Measurements from ENCODE around the gene CUL3.
"Not testable (repeated sequence)": the region's sequence is repeated elsewhere in the genome, so short reads cannot be mapped to it uniquely, and the experiment has no call there.

CUL3 gene

DNA sequence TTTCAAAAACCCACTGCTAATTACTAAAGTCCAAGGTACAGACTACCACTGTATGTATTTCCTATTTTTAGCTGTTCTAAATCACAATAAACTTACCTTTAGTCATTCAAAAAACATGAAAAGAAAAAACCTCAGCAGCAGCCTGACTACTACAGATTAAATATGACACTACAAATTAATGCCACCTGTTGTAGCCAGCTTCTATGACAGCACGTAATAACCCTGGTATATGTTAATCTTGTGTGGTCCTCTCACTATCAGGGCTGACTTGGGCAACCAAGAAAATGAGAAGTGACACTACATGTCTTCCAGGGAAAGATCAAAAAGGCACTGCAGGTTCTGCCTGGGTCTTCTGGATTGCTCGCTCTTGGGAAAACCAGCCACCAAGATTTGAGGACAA lies 92.6 kb downstream of the CUL3 start:
- DNase-seq (ENCODE audit: insufficient read length, low spot score) (no peak), FAIRE-seq (no peak)
- TF ChIP-seq POU2F2 (IDR thresholded peaks at IDR 0.05; ENCODE audit: low read depth, low read length) (no peak), SPI1 (IDR thresholded peaks at IDR 0.05; ENCODE audit: low read depth, low read length) (no peak), POLR2AphosphoS5 (IDR thresholded peaks at IDR 0.05; ENCODE audit: low read depth, low read length) (no peak), TAF1 (IDR thresholded peaks at IDR 0.05; ENCODE audit: low read depth, low read length) (no peak), PAX5 (IDR thresholded peaks at IDR 0.05; ENCODE audit: insufficient read depth, low read length, severe bottlenecking) (no peak), POLR2A (IDR thresholded peaks at IDR 0.05; ENCODE audit: low read depth, low read length) (no peak)

DNA sequence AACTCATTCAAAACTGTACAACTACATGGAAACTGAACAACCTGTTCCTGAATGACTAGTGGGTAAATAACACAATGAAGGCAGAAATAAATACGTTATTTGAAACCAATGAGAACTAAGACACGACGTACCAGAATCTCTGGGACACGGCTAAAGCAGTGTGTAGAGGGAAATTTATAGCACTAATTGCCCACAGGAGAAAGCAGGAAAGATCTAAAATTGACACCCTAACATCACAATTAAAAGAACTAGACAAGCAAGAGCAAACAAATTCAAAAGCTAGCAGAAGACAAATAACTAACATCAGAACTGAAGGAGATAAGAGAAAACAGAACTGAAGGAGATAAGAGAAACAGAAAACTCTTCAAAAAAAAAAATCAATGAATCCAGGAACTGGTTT lies 97.2 kb downstream of the CUL3 start:
- DNase-seq (ENCODE audit: insufficient read length, low spot score); FAIRE-seq: not testable (repeated sequence)

DNA sequence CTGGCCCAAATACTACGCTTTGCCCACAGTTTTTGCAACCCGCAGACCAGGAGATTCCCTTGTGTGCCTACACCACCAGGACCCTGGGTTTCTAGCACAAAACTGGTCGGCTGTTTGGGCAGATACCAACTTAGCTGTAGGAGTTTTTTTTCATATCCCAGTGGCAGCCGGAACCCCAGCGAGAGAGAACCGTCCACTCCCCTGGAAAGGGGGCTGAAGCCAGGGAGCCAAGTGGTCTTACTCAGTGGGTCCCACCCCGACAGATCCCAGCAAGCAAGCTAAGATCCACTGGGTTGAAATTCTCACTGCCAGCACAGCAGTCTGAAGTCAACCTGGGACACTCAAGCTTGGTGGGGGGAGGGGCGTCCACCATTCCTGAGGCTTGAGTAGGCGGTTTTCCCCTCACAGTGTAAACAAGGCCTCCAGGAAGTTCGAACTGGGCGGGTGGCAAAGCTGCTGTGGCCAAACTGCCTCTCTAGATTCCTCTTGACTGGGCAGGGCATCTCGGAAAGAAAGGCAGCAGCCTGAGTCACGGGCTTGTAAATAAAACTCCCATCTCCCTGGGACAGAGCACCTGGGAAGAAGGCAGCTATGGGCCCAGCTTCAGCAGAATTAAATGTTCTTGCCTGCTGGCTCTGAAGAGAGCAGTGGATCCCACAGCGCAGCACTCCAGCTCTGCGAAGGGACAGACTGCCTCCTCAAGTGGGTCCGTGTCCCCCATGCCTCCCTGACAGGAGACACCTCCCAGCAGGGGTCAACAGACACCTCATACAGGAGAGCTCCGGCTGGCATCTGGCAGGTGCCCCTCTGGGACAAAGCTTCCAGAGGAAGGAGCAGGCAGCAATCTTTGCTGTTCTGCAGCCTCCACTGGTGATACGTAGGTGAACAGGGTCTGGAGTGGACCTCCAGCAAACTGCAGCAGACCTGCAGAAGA lies 99.8 kb downstream of the CUL3 start:
- not testable (repeated sequence) for DNase-seq (ENCODE audit: insufficient read length, low spot score); FAIRE-seq

DNA sequence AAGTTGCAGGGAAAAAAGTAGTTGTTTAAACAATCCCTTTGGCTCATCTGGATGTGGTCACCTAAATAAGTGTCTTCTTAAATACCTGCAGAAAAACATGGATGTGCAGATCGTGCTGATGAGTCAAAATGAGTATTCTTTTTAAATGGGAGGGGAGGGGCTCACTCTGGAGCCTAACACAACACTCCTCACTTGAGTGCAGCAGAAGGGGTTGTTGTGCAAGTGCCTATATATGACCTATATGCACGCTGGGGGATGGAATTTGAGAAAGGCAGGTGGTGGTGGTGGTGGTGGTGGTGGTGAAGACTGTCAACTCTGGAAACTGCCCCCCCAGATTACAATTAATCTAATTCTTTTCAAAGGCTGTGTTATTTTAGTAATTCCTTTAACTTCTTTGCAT lies 105.3 kb downstream of the CUL3 start:
- FAIRE-seq = no peak
- no peak for DNase-seq (ENCODE audit: insufficient read length, low spot score)
- no peak for TF ChIP-seq TAF1 (IDR thresholded peaks at IDR 0.05; ENCODE audit: low read depth, low read length)
- no peak for TF ChIP-seq POU2F2 (IDR thresholded peaks at IDR 0.05; ENCODE audit: low read depth, low read length)

- DNase-seq (ENCODE audit: insufficient read length, low spot score) (no peak), FAIRE-seq (no peak)
- TF ChIP-seq POU2F2 (IDR thresholded peaks at IDR 0.05; ENCODE audit: low read depth, low read length) = no peak
- TF ChIP-seq SPI1 (IDR thresholded peaks at IDR 0.05; ENCODE audit: low read depth, low read length) = no peak
- TF ChIP-seq POLR2A (IDR thresholded peaks at IDR 0.05; ENCODE audit: low read depth, low read length) = no peak
- no peak for TF ChIP-seq POLR2AphosphoS5 (IDR thresholded peaks at IDR 0.05; ENCODE audit: low read depth, low read length)
- TF ChIP-seq PAX5 (IDR thresholded peaks at IDR 0.05; ENCODE audit: insufficient read depth, low read length, severe bottlenecking) = no peak
- TF ChIP-seq TAF1 (IDR thresholded peaks at IDR 0.05; ENCODE audit: low read depth, low read length) = no peak
Observed at GRCh38 chr2:224472827-224473226, 112.3 kb downstream of the CUL3 start.

DNA sequence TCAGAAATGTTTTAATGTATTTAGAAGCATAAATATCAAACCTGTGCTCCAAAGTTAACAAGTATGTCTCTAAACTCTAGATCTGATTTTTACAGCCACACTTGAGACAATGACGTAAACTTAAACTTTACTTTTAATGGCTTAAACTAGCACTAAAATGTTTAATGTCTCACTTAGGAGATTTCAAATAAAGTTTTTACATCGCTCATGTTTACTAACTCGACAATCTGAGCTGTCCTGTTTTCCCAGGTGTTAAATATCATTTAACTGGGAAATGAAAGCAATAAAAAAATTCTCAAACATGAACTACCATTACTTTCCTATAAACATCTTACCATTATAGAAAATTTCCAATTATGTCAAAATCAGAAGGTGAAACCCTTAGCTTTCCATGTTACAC lies 113.0 kb downstream of the CUL3 start:
- no peak for TF ChIP-seq TAF1 (IDR thresholded peaks at IDR 0.05; ENCODE audit: low read depth, low read length)
- TF ChIP-seq SPI1 (IDR thresholded peaks at IDR 0.05; ENCODE audit: low read depth, low read length) = no peak
- no peak for TF ChIP-seq POU2F2 (IDR thresholded peaks at IDR 0.05; ENCODE audit: low read depth, low read length)
- DNase-seq (ENCODE audit: insufficient read length, low spot score) (no peak), FAIRE-seq (no peak)

DNA sequence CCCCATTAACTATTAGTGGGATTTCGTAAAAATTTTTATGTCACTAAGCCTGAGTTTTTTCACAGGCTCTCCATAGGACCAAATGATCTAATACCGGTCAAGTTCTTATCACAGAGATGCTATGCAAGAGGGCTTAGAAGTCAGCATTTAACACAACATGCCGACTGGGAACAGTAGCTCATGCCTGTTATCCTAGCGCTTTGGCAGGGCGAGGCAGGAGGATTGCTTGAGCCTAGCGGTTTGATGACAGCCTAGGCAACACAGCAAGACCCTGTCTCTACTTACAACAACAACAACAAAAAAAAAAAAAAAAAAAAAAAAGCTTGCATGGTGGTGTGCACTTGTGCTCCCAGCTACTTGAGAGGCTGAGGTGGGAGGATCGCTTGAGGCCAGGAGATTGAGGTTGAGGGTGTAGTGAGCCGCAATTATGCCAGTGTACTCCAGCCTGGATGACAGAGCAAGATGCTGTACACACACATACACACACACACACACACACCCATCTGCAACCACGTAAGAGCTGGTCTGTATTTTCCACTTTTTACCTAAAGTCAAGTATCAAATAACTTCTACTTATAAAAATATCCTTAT lies 115.7 kb downstream of the CUL3 start:
- FAIRE-seq = peak; percentile 31
- DNase-seq (ENCODE audit: insufficient read length, low spot score) = no peak
- TF ChIP-seq POLR2A (IDR thresholded peaks at IDR 0.05; ENCODE audit: low read depth, low read length) (no peak), POLR2AphosphoS5 (IDR thresholded peaks at IDR 0.05; ENCODE audit: low read depth, low read length) (no peak), POU2F2 (IDR thresholded peaks at IDR 0.05; ENCODE audit: low read depth, low read length) (no peak), SPI1 (IDR thresholded peaks at IDR 0.05; ENCODE audit: low read depth, low read length) (no peak), TAF1 (IDR thresholded peaks at IDR 0.05; ENCODE audit: low read depth, low read length) (no peak), PAX5 (IDR thresholded peaks at IDR 0.05; ENCODE audit: insufficient read depth, low read length, severe bottlenecking) (no peak)

- FAIRE-seq (no peak), DNase-seq (ENCODE audit: insufficient read length, low spot score) (no peak)
- TF ChIP-seq POU2F2 (IDR thresholded peaks at IDR 0.05; ENCODE audit: low read depth, low read length) (no peak), POLR2A (IDR thresholded peaks at IDR 0.05; ENCODE audit: low read depth, low read length) (no peak), POLR2AphosphoS5 (IDR thresholded peaks at IDR 0.05; ENCODE audit: low read depth, low read length) (no peak), SPI1 (IDR thresholded peaks at IDR 0.05; ENCODE audit: low read depth, low read length) (no peak), PAX5 (IDR thresholded peaks at IDR 0.05; ENCODE audit: insufficient read depth, low read length, severe bottlenecking) (no peak), TAF1 (IDR thresholded peaks at IDR 0.05; ENCODE audit: low read depth, low read length) (no peak)
Observed at GRCh38 chr2:224466304-224466895, 118.8 kb downstream of the CUL3 start.

GRCh38 chr2:224461391-224461790 lies 123.8 kb downstream of the CUL3 start:
- no peak for TF ChIP-seq TAF1 (IDR thresholded peaks at IDR 0.05; ENCODE audit: low read depth, low read length)
- no peak for TF ChIP-seq POLR2AphosphoS5 (IDR thresholded peaks at IDR 0.05; ENCODE audit: low read depth, low read length)
- no peak for TF ChIP-seq POLR2A (IDR thresholded peaks at IDR 0.05; ENCODE audit: low read depth, low read length)
- no peak for TF ChIP-seq POU2F2 (IDR thresholded peaks at IDR 0.05; ENCODE audit: low read depth, low read length)
- TF ChIP-seq PAX5 (IDR thresholded peaks at IDR 0.05; ENCODE audit: insufficient read depth, low read length, severe bottlenecking) = no peak
- no peak for TF ChIP-seq SPI1 (IDR thresholded peaks at IDR 0.05; ENCODE audit: low read depth, low read length)
- DNase-seq (ENCODE audit: insufficient read length, low spot score) (no peak), FAIRE-seq (no peak)

DNA sequence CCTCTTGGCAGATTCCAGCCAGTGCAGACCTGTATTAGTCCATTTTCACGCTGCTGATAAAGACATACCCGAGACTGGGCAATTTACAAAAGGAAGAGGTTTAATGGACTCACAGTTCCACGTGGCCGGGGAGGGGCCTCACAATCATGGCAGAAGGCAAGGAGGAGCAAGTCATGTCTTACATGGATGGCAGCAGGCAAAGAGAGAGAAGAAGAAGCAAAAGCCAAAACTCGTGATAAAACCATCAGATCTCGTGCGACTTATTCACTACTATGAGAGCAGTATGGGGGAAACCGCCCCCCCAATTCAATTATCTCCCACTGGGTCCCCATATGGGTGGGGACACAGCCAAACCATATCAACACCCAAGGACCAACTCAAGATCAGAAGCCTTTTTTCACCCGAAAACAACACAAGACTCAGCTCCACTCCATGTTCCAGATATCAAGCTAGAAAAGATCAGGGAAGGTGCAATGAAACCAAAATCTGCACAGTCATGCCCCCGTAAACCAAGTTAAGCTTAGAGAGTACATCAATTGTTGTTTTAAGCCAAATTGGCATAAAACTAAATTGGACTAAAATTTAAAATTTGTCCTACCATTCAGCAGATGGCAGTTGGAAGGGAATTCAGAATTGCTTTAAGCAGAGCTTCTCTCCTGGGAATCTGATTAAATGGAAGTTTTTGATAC lies 127.6 kb downstream of the CUL3 start:
- DNase-seq (ENCODE audit: insufficient read length, low spot score) = no peak
- no peak for FAIRE-seq
- TF ChIP-seq SPI1 (IDR thresholded peaks at IDR 0.05; ENCODE audit: low read depth, low read length) = no peak
- TF ChIP-seq PAX5 (IDR thresholded peaks at IDR 0.05; ENCODE audit: insufficient read depth, low read length, severe bottlenecking) = no peak
- no peak for TF ChIP-seq TAF1 (IDR thresholded peaks at IDR 0.05; ENCODE audit: low read depth, low read length)
- TF ChIP-seq POLR2A (IDR thresholded peaks at IDR 0.05; ENCODE audit: low read depth, low read length) = no peak
- TF ChIP-seq POLR2AphosphoS5 (IDR thresholded peaks at IDR 0.05; ENCODE audit: low read depth, low read length) = no peak
- no peak for TF ChIP-seq POU2F2 (IDR thresholded peaks at IDR 0.05; ENCODE audit: low read depth, low read length)

Data from GM12891 (cell line).